ENCODE measurements around the gene RFX3.
"Not testable (repeated sequence)": the region's sequence is repeated elsewhere in the genome, so short reads cannot be mapped to it uniquely, and the experiment has no call there.

Gene RFX3

DNA sequence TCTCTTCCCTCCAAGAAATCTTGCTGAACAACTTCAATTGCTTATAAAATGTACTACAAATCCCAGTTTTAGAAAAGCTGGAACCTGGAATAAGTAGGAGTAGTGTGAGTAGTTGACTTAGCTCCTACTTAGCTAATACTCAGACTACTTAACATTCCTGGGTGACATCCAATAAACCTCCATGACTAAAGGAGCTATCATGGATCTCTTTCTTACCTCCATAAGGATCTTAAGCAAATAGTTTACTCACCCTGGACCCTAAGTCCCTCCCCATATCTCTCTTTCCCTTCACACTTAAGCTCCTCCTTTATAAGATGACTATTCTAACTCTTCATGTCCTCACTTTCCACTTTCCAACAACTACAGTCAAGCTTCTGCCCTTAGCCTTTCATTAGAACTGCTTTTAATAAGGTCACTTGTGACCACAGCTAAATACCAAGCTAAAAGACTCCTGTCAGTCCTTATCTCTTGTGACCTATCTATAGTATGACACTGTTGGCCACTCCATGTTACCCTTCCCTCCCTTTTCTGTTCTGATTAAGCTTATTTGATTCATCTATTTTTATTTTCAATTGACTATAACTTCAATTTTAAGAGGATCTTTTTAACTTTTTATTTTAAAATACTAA, 194.9 kb downstream of the RFX3 start:
- Mint-ChIP-seq H3K36me3 (ENCODE audit: low read depth) (peaks cover 8% of the 10 kb centered on the region), H3K4me1 (no peaks in the 10 kb centered on the region), H3K27me3 (ENCODE audit: low read depth, poor library complexity) (no peaks in the 10 kb centered on the region), H3K27ac (no peak overlapping the region), H3K9me3 (no peaks in the 10 kb centered on the region), H3K4me3 (no peak overlapping the region)
- DNase-seq: no peak
- TF ChIP-seq, protein P1, sequence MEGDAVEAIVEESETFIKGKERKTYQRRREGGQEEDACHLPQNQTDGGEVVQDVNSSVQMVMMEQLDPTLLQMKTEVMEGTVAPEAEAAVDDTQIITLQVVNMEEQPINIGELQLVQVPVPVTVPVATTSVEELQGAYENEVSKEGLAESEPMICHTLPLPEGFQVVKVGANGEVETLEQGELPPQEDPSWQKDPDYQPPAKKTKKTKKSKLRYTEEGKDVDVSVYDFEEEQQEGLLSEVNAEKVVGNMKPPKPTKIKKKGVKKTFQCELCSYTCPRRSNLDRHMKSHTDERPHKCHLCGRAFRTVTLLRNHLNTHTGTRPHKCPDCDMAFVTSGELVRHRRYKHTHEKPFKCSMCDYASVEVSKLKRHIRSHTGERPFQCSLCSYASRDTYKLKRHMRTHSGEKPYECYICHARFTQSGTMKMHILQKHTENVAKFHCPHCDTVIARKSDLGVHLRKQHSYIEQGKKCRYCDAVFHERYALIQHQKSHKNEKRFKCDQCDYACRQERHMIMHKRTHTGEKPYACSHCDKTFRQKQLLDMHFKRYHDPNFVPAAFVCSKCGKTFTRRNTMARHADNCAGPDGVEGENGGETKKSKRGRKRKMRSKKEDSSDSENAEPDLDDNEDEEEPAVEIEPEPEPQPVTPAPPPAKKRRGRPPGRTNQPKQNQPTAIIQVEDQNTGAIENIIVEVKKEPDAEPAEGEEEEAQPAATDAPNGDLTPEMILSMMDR (IDR thresholded peaks at IDR 0.05): no peak

DNA sequence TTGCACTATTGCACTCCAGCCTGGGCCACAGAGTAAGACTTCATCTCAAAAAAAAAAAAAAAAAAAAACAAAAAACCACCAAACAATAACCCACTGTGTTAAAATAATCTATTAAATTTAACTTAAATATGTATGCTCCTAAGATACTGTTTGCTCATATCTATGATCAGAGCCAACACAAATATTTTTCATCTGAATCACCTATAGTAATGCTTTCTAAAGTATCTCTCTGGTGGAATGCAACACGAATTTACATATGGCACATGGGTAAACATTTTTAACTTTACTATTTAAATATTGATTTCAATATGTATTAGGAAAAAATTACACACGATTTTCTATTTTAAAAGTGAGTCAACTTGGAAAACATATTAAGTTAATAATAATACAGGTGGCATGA, 196.4 kb downstream of the RFX3 start:
- no peak overlapping the region for H3K4me3 Mint-ChIP-seq
- H3K27me3 Mint-ChIP-seq (ENCODE audit: low read depth, poor library complexity): no peaks in the 10 kb centered on the region
- H3K27ac Mint-ChIP-seq: no peak overlapping the region
- TF ChIP-seq, protein P1 (IDR thresholded peaks at IDR 0.05): no peak
- H3K4me1 Mint-ChIP-seq: no peaks in the 10 kb centered on the region
- H3K9me3 Mint-ChIP-seq: no peaks in the 10 kb centered on the region
- DNase-seq: no peak
- peaks cover 8% of the 10 kb centered on the region for H3K36me3 Mint-ChIP-seq (ENCODE audit: low read depth)

DNA sequence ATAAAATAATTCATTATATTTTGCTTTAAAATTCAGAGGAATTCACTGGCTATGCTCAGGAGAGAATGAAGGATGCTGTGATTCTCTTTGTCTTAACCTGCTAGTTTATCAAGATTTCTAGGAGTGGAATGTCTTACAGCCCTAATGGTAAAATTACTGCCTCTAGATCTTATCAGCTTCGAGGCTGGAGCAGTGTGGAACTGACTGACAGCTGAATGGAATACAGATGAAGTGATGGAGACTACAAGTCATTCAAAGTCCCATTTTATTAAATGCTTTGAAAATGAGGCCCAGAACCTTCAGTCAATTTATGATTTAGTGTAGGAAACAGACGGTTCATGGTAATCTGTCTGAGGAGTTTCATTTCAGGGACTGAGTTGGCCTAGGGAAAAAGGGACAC, 202.1 kb downstream of the RFX3 start:
- TF ChIP-seq, protein P1 (IDR thresholded peaks at IDR 0.05): no peak
- Mint-ChIP-seq H3K27ac (peak overlapping the region; percentile 16), H3K27me3 (ENCODE audit: low read depth, poor library complexity) (no peaks in the 10 kb centered on the region), H3K4me3 (no peak overlapping the region), H3K36me3 (ENCODE audit: low read depth) (peaks cover 9% of the 10 kb centered on the region), H3K4me1 (no peaks in the 10 kb centered on the region), H3K9me3 (peaks cover 5% of the 10 kb centered on the region)
- no peak for DNase-seq

DNA sequence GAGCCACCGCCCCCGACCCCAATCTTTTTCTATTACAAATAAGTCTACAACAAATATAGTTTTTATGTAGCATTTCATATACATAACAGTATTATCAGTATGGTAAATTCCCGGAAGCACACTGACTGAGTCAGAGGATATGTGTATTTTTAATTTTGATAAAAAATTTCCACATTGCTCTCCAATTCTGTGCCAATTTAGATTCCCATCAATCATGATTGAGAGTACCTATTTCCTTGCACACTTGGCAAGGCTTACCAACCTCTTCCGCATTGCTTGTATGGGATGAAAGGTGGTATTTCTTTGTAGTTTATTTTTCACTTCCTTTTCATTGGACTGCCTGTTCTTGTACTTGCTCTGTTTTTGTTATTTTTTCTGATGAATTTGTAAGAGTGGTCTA, 204.6 kb downstream of the RFX3 start:
- peaks cover 29% of the 10 kb centered on the region for H3K9me3 Mint-ChIP-seq

DNA sequence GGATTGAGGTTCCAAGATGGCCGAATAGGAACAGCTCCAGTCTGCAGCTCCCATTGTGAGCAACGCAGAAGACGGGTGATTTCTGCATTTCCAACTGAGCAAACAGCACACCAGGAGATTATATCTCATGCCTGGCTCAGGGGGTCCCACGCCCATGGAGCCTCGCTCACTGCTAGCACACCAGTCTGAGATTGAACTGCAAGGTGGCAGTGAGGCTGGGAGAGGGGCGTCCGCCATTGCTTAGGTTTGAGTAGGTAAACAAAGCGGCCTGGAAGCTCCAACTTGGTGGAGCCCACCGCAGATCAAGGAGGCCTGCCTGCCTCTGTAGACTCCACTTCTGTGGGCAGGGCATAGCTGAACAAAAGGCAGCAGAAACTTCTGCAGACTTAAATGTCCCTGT, 213.2 kb downstream of the RFX3 start:
- H3K4me1 Mint-ChIP-seq; DNase-seq; H3K27me3 Mint-ChIP-seq (ENCODE audit: low read depth, poor library complexity); H3K27ac Mint-ChIP-seq; H3K4me3 Mint-ChIP-seq: not testable (repeated sequence)
- Mint-ChIP-seq H3K36me3 (ENCODE audit: low read depth) (peaks cover 63% of the 10 kb centered on the region), H3K9me3 (peaks cover 37% of the 10 kb centered on the region)

More for the DNA sequence above, 204.6 kb downstream of the RFX3 start:
- Mint-ChIP-seq H3K27ac (no peak overlapping the region), H3K27me3 (ENCODE audit: low read depth, poor library complexity) (no peaks in the 10 kb centered on the region), H3K4me3 (no peak overlapping the region), H3K36me3 (ENCODE audit: low read depth) (peaks cover 34% of the 10 kb centered on the region), H3K4me1 (no peaks in the 10 kb centered on the region)
- TF ChIP-seq, protein P1 (IDR thresholded peaks at IDR 0.05): no peak
- no peak for DNase-seq

DNA sequence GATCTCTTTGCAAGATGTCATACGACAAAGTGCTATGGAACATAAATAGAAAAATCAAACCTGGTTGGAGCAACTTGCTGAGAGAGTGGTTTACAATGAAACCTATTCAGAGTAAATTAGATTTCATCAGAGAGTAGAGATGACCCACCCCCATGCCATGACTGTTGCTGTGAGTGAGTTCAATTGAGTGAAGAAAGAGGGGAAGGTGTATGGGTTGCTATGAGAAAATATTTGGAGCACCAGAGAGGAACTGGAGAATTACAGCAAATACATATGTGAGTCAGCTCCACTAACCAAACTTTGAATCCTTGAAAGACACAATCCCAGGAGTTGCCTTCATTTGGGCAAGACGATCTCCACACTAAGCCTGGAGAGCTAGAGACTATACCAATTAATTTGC, 217.2 kb downstream of the RFX3 start:
- Mint-ChIP-seq H3K27ac (peak overlapping the region; percentile 57), H3K4me1 (peaks cover 5% of the 10 kb centered on the region), H3K9me3 (peaks cover 3% of the 10 kb centered on the region), H3K36me3 (ENCODE audit: low read depth) (peaks cover 39% of the 10 kb centered on the region), H3K27me3 (ENCODE audit: low read depth, poor library complexity) (no peaks in the 10 kb centered on the region), H3K4me3 (no peak overlapping the region)
- TF ChIP-seq, protein P1 (IDR thresholded peaks at IDR 0.05): no peak
- no peak for DNase-seq

DNA sequence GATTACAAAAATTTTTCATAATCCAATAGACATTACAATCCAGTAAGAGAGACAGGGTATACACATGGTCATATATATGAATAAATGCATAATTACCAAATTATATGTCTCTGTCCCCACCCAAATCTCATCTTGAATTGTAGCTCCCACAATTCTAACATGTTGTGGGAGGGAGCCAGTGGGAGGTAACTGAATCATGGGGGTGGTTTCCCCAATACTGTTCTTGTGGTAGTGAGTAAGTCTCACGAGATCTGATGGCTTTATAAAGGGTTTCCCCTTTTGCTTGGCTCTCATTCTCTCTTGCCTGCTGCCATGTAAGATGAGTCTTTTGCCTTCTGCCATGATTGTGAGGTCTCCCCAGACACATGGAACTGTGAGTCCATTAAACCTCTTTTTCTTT, 221.4 kb downstream of the RFX3 start:
- not testable (repeated sequence) for DNase-seq; H3K4me3 Mint-ChIP-seq; H3K27ac Mint-ChIP-seq; H3K4me1 Mint-ChIP-seq; H3K27me3 Mint-ChIP-seq (ENCODE audit: low read depth, poor library complexity); H3K9me3 Mint-ChIP-seq
- H3K36me3 Mint-ChIP-seq (ENCODE audit: low read depth): peaks cover 21% of the 10 kb centered on the region
